ENCODE data around the gene C11orf52. TPM values are rescaled to one million over a fixed set of nuclear protein-coding genes. Genes with fewer than 3 reads are reported as not detected.
"Not testable (repeated sequence)": the region's sequence is repeated elsewhere in the genome, so short reads cannot be mapped to it uniquely, and the experiment has no call there.

The C11orf52 gene
- total and polyA plus RNA-seq, 2 donors (not counting 3 experiments of a cell fraction or from before 2014, with no cell fraction given), result 0.31 to 0.76 TPM

GRCh38 chr11:111932611-111932950 is 13.9 kb downstream of the C11orf52 start:
- DNase-seq (ENCODE audit: low read depth, low spot score) (no peak), FAIRE-seq (no peak)
- ChIA-PET POLR2A (no interaction called here), CTCF (interaction anchor here (8.7 kb wide), 1 partner anchor 47 kb away, joined by 407 read pairs; no protein-coding TSS in a partner anchor)
- Histone ChIP-seq H3K9ac (replicated peaks; ENCODE audit: extremely low read depth, insufficient read depth, low read length) (no peak overlapping the region), H2AFZ (ENCODE audit: low read depth, low read length) (no peak overlapping the region), H3K9me1 (replicated peaks; ENCODE audit: control insufficient read depth, extremely low read depth, insufficient read depth, low read length) (no peaks in the 10 kb centered on the region), H3K36me3 (ENCODE audit: control insufficient read depth in 2 of 2, extremely low read depth in 1 of 2, insufficient read depth in 2 of 2, low read length in 2 of 2) (no peaks in the 10 kb centered on the region), H3K27ac (ENCODE audit: insufficient read depth, low read depth, low read length) (no peak overlapping the region), H3K9me3 (replicated peaks; ENCODE audit: control insufficient read depth, insufficient read depth, low read length) (no peaks in the 10 kb centered on the region), H3K79me2 (ENCODE audit: control insufficient read depth, insufficient read depth, low read length) (peaks cover 3% of the 10 kb centered on the region), H3K4me1 (ENCODE audit: control insufficient read depth, extremely low read depth, insufficient read depth, low read length) (peaks cover 11% of the 10 kb centered on the region), H4K20me1 (replicated peaks; ENCODE audit: control insufficient read depth, extremely low read depth, insufficient read depth, low read length) (no peaks in the 10 kb centered on the region), H3K4me3 (replicated peaks in 1 of 3; ENCODE audit: insufficient read depth in 1 of 3, low read depth in 1 of 3, low read length in 3 of 3) (no peak overlapping the region), H3K27me3 (ENCODE audit: control insufficient read depth in 2 of 2, insufficient read depth in 2 of 2, low read length in 2 of 2) (no peaks in the 10 kb centered on the region), H3K4me2 (ENCODE audit: insufficient read depth, low read length) (no peak overlapping the region)
- dilution Hi-C loops (cut with MboI; ENCODE audit: extremely low pct_ligation_motif_present, low sequenced_read_pairs) (no loop called here), intact Hi-C loops (cut with micrococcal nuclease) (loop anchor here (1.0 kb wide), 1 partner anchor 348 kb away; no protein-coding TSS in a partner anchor)
- TF ChIP-seq FOS (IDR thresholded peaks at IDR 0.05; ENCODE audit: borderline replicate concordance, insufficient read depth, low read length), result no peak
- TF ChIP-seq CTCF (IDR thresholded peaks at IDR 0.05; ENCODE audit: extremely low read depth in 1 of 2, insufficient read depth in 1 of 2, low read depth in 1 of 2, low read length in 2 of 2), result no peak
- no peak for TF ChIP-seq MAX (IDR thresholded peaks at IDR 0.05; ENCODE audit: insufficient read depth, insufficient read length)
- TF ChIP-seq JUN (IDR thresholded peaks at IDR 0.05; ENCODE audit: borderline replicate concordance, insufficient read depth, insufficient read length, low read depth), result no peak
- no peak for TF ChIP-seq MYC (IDR thresholded peaks at IDR 0.05; ENCODE audit: low read depth, low read length)
- TF ChIP-seq EZH2 (IDR thresholded peaks at IDR 0.05; ENCODE audit: borderline replicate concordance, low read depth, low read length, severe bottlenecking), result no peak
- no peak for TF ChIP-seq GATA2 (IDR thresholded peaks at IDR 0.05; ENCODE audit: insufficient read depth, insufficient read length, low read depth, low read length)
- no peak for TF ChIP-seq POLR2A (IDR thresholded peaks at IDR 0.05; ENCODE audit: low read depth, low read length)
- no peak for TF ChIP-seq POLR2AphosphoS5 (IDR thresholded peaks at IDR 0.05; ENCODE audit: insufficient read depth, low read depth, low read length)
- no TSS peak for BruUV-seq (replicated peaks)

GRCh38 chr11:111933176-111933575 is 14.5 kb downstream of the C11orf52 start:
- intact Hi-C loops (cut with micrococcal nuclease), result not testable (repeated sequence)
- peaks cover 17% of the 10 kb centered on the region for H3K4me1 ChIP-seq (ENCODE audit: control insufficient read depth, extremely low read depth, insufficient read depth, low read length)
- CTCF ChIA-PET, result interaction anchor here (8.7 kb wide), 1 partner anchor 46 kb away, joined by 407 read pairs; no protein-coding TSS in a partner anchor

More at GRCh38 chr11:111933176-111933575, 14.5 kb downstream of the C11orf52 start:
- H3K36me3 ChIP-seq (ENCODE audit: control insufficient read depth in 2 of 2, extremely low read depth in 1 of 2, insufficient read depth in 2 of 2, low read length in 2 of 2); H3K9ac ChIP-seq (replicated peaks; ENCODE audit: extremely low read depth, insufficient read depth, low read length); H3K9me1 ChIP-seq (replicated peaks; ENCODE audit: control insufficient read depth, extremely low read depth, insufficient read depth, low read length); H3K4me2 ChIP-seq (ENCODE audit: insufficient read depth, low read length); H3K27ac ChIP-seq (ENCODE audit: insufficient read depth, low read depth, low read length); POLR2A ChIA-PET; dilution Hi-C loops (cut with MboI; ENCODE audit: extremely low pct_ligation_motif_present, low sequenced_read_pairs); H3K27me3 ChIP-seq (ENCODE audit: control insufficient read depth in 2 of 2, insufficient read depth in 2 of 2, low read length in 2 of 2); H3K9me3 ChIP-seq (replicated peaks; ENCODE audit: control insufficient read depth, insufficient read depth, low read length); H2AFZ ChIP-seq (ENCODE audit: low read depth, low read length); FAIRE-seq; DNase-seq (ENCODE audit: low read depth, low spot score); H3K79me2 ChIP-seq (ENCODE audit: control insufficient read depth, insufficient read depth, low read length); H3K4me3 ChIP-seq (replicated peaks in 1 of 3; ENCODE audit: insufficient read depth in 1 of 3, low read depth in 1 of 3, low read length in 3 of 3); BruUV-seq (replicated peaks); H4K20me1 ChIP-seq (replicated peaks; ENCODE audit: control insufficient read depth, extremely low read depth, insufficient read depth, low read length): not testable (repeated sequence)
